ENCODE results near the gene PBX4.

GRCh38 chr19:19592690-19593089 lies 25.8 kb downstream of the PBX4 start:
- TF ChIP-seq MYC (IDR thresholded peaks at IDR 0.05; ENCODE audit: low read depth, low read length), result no peak
- TF ChIP-seq CTCF (IDR thresholded peaks at IDR 0.05; ENCODE audit: low read depth, low read length), result no peak
- TF ChIP-seq MAX (IDR thresholded peaks at IDR 0.05; ENCODE audit: low read depth, low read length), result no peak
- TF ChIP-seq POLR2A (IDR thresholded peaks at IDR 0.05; ENCODE audit: extremely low read depth, insufficient read length), result no peak

All from NB4 (cell line).